Endothelial cell of umbilical vein (primary cell): ENCODE data around the gene ZNF385B. TPM values are rescaled to one million over a fixed set of nuclear protein-coding genes. Genes with fewer than 3 reads are reported as not detected.

Experiments used
- BruUV-seq: library from RNA; stranded (reverse); fragments of 400-500 nt; replicated peaks from 2 replicates; lab custom pipeline; 2021; lab: Mats Ljungman, UMichigan
- CTCF ChIA-PET: fragments of 300-600, 350-600 bp; sonication (Branson Sonifier 250); formaldehyde crosslinking; loops from one replicate; lab custom pipeline; 2021; ENCODE audit warnings: antibody characterized with exemption, inconsistent platforms; lab: Charles Lee
- POLR2A ChIA-PET: fragments of 300-600, 350-600 bp; sonication (Branson Sonifier 250); formaldehyde crosslinking; loops from one replicate; lab custom pipeline; 2021; ENCODE audit warnings: antibody characterized with exemption, inconsistent platforms; lab: Charles Lee
- DNase-seq: peaks from one replicate; pipeline ENCODE4 v3.0.0-alpha.2; 2011; ENCODE audit warnings: low read depth, low spot score
- FAIRE-seq: peaks from 2 replicates; lab custom pipeline; 2011; peaks lifted over from hg19 to GRCh38; lab: Jason Lieb, UNC
- H2AFZ ChIP-seq: 2 replicates; pipeline ENCODE4 v1.6.0; 2012; ENCODE audit warnings: low read depth, low read length, control low read depth, inconsistent platforms
- H3K27ac ChIP-seq: 2 replicates; pipeline ENCODE4 v1.5.1; 2011; ENCODE audit warnings: low read depth, mild to moderate bottlenecking, control low read depth, low read length, moderate library complexity; ENCODE audit not compliant: insufficient read depth
- H3K27me3 ChIP-seq, 2 experiments: 2 replicates each; pipeline versions ENCODE4 v1.6.0 to v1.6.1; 2011; ENCODE audit warnings: low read length in 2 of 2, mixed read lengths in 1 of 2; ENCODE audit not compliant: control insufficient read depth in 2 of 2, insufficient read depth in 2 of 2
- H3K36me3 ChIP-seq, 2 experiments: 2 replicates in 1 of 2; 3 replicates in 1 of 2; pipeline ENCODE4 v1.5.1; 2011; ENCODE audit warnings: low read length in 2 of 2, mild to moderate bottlenecking in 1 of 2, moderate library complexity in 1 of 2; ENCODE audit not compliant: control insufficient read depth in 2 of 2, insufficient read depth in 2 of 2; ENCODE audit errors: extremely low read depth in 1 of 2
- H3K4me1 ChIP-seq: 3 replicates; pipeline ENCODE4 v1.5.1; 2011; ENCODE audit warnings: mild to moderate bottlenecking, low read length; ENCODE audit not compliant: control insufficient read depth, insufficient read depth; ENCODE audit errors: extremely low read depth
- H3K4me2 ChIP-seq: 2 replicates; pipeline ENCODE4 v1.6.1; 2011; ENCODE audit warnings: low read length, control low read depth, mixed read lengths; ENCODE audit not compliant: insufficient read depth
- H3K4me3 ChIP-seq, 3 experiments: fragments of 200-600 bp in 1 of 3; sonication (generic), shearing (Covaris generic) in 1 of 3; replicated peaks in 1 of 3; 2 replicates each; pipeline ENCODE4 v1.5.1; 2011 to 2016; ENCODE audit warnings: control low read depth in 3 of 3, low read length in 3 of 3, mild to moderate bottlenecking in 2 of 3, inconsistent platforms in 1 of 3, low read depth in 1 of 3, moderate library complexity in 1 of 3; ENCODE audit not compliant: insufficient read depth in 1 of 3
- H3K79me2 ChIP-seq: 2 replicates; pipeline ENCODE4 v1.6.0; 2012; ENCODE audit warnings: low read length, inconsistent platforms; ENCODE audit not compliant: control insufficient read depth, insufficient read depth
- H3K9ac ChIP-seq: replicated peaks from 2 replicates; pipeline ENCODE3; 2011; ENCODE audit warnings: low read length, control low read depth; ENCODE audit not compliant: insufficient read depth; ENCODE audit errors: extremely low read depth
- H3K9me1 ChIP-seq: replicated peaks from 3 replicates; pipeline ENCODE4 v1.6.0; 2011; ENCODE audit warnings: mild to moderate bottlenecking, low read length; ENCODE audit not compliant: control insufficient read depth, insufficient read depth; ENCODE audit errors: extremely low read depth
- H3K9me3 ChIP-seq: replicated peaks from 2 replicates; pipeline ENCODE4 v1.5.1; 2012; ENCODE audit warnings: low read length, inconsistent platforms; ENCODE audit not compliant: control insufficient read depth, insufficient read depth
- H4K20me1 ChIP-seq: replicated peaks from 2 replicates; pipeline ENCODE3; 2011; ENCODE audit warnings: mild to moderate bottlenecking, low read length; ENCODE audit not compliant: control insufficient read depth, insufficient read depth; ENCODE audit errors: extremely low read depth
- EZH2 ChIP-seq: IDR thresholded peaks from 2 replicates; pipeline ENCODE4 v1.6.1; 2012; ENCODE audit warnings: borderline replicate concordance, low read depth, mild to moderate bottlenecking, moderate library complexity, low read length, inconsistent platforms; ENCODE audit not compliant: severe bottlenecking
- FOS ChIP-seq: IDR thresholded peaks from 2 replicates; pipeline ENCODE4 v1.6.1; 2011; ENCODE audit warnings: mild to moderate bottlenecking, low read length, moderate library complexity, borderline replicate concordance; ENCODE audit not compliant: insufficient read depth
- GATA2 ChIP-seq: IDR thresholded peaks from 2 replicates; pipeline ENCODE4 v1.7.0; 2011; ENCODE audit warnings: low read depth, mild to moderate bottlenecking, moderate library complexity, mixed read lengths, low read length; ENCODE audit not compliant: insufficient read length, insufficient read depth
- MYC ChIP-seq: IDR thresholded peaks from one replicate; pipeline ENCODE4 v1.6.1; 2011; ENCODE audit warnings: mild to moderate bottlenecking, low read depth, low read length
- POLR2A ChIP-seq: IDR thresholded peaks from 2 replicates; pipeline ENCODE4 v1.6.1; 2012; ENCODE audit warnings: low read depth, mild to moderate bottlenecking, control low read depth, low read length
- POLR2AphosphoS5 ChIP-seq: IDR thresholded peaks from 2 replicates; pipeline ENCODE4 v1.6.1; 2012; ENCODE audit warnings: low read depth, mild to moderate bottlenecking, control low read depth, low read length, moderate library complexity; ENCODE audit not compliant: insufficient read depth
- dilution Hi-C: fragments of 300-500 bp; cut with MboI; formaldehyde crosslinking; loops from one replicate; pipeline ENCODE4 v1.15.0; 2019; ENCODE audit warnings: low sequenced_read_pairs; ENCODE audit not compliant: extremely low pct_ligation_motif_present
- intact Hi-C: fragments of 100-400 bp; cut with micrococcal nuclease; formaldehyde crosslinking; loops from one replicate; pipeline ENCODE4 v1.10.0; 2022
- polyA plus RNA-seq, 4 experiments: library from polyadenylated mRNA; depleted of rRNA in 3 of 4; stranded (reverse) in 3 of 4; unstranded in 1 of 4; fragments of >200 nt; gene quantifications; 2 replicates each; pipeline versions ENCODE4 v1.2.1 to v1.2.3, GENCODE V29; 2011 to 2012; ENCODE audit warnings: missing spikeins in 1 of 4
- total RNA-seq: library from RNA; stranded (reverse); gene quantifications from 2 replicates; pipeline ENCODE4 v1.2.3, GENCODE V29; 2021
- TF ChIP-seq, protein P1 (sequence below), 2 donors: IDR thresholded peaks; 1 replicate in 1 of 2; 2 replicates in 1 of 2; pipeline ENCODE4 v1.5.1; 2011; ENCODE audit warnings: low read length in 2 of 2, mild to moderate bottlenecking in 2 of 2, moderate library complexity in 2 of 2, control low read depth in 1 of 2, inconsistent platforms in 1 of 2, low read depth in 1 of 2; ENCODE audit not compliant: insufficient read depth in 1 of 2; ENCODE audit errors: extremely low read depth in 1 of 2

Gene ZNF385B
- total and polyA plus RNA-seq, 2 donors (not counting 3 experiments of a cell fraction or from before 2014, with no cell fraction given): not detected

DNA sequence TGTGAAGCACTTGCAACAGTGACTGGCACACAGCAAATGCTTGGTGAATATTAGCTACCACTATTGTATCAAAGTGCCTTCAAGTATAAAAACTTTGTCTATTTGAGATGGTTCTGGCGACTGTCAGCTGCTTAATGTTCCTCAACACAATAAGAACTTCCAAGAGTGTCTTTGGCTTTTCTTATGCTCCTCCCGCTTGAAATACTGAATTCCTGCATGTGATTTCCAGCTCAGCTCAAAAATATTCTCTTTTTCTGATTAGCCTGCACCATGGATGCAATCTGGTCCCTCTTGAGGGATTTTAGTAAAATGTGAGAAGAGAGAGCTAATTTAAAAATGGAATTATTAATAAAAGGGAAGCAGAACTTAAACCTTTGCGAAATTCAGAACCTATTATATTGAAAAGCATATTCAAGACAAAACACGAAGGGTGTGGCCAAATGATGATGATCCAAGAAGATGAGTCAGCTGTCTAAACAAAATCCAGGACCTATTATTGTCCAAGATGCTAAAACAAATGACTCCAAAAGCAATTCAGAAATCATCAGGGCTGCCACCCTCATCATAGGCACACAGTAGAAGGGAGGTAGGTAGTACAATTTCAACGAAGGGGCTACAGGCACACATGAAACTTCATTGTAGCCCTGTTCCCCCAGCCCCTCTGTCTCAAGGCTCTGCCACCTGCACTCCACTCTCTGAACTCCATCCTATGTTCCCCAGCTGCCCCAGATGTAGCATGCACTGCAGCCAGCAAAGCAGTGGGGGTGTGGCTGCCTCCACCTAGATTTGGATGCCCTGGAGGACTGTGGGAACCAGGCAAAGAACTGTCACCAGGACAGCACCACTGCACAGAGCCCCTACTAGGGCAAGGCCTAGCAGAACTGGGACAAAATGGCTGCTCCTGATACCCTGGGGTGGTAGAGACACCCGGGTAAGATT, 190.1 kb downstream of the ZNF385B start:
- intact Hi-C loops: no loop called here
- H3K9me1 ChIP-seq: no peaks in the 10 kb centered on the region
- no peaks in the 10 kb centered on the region for H3K4me1 ChIP-seq
- H3K4me3 ChIP-seq: no peak overlapping the region
- DNase-seq (no peak), FAIRE-seq (no peak)
- no peaks in the 10 kb centered on the region for H3K36me3 ChIP-seq
- ChIA-PET POLR2A (no interaction called here), CTCF (no interaction called here)
- H3K4me2 ChIP-seq: no peak overlapping the region
- no peak overlapping the region for H3K27ac ChIP-seq
- H3K27me3 ChIP-seq: no peaks in the 10 kb centered on the region
- no peaks in the 10 kb centered on the region for H3K79me2 ChIP-seq
- no peaks in the 10 kb centered on the region for H3K9me3 ChIP-seq
- H3K9ac ChIP-seq: no peak overlapping the region
- H4K20me1 ChIP-seq: no peaks in the 10 kb centered on the region
- dilution Hi-C loops: no loop called here
- BruUV-seq: no TSS peak
- TF ChIP-seq FOS (no peak), GATA2 (no peak), MYC (no peak)
- no peak overlapping the region for H2AFZ ChIP-seq

DNA sequence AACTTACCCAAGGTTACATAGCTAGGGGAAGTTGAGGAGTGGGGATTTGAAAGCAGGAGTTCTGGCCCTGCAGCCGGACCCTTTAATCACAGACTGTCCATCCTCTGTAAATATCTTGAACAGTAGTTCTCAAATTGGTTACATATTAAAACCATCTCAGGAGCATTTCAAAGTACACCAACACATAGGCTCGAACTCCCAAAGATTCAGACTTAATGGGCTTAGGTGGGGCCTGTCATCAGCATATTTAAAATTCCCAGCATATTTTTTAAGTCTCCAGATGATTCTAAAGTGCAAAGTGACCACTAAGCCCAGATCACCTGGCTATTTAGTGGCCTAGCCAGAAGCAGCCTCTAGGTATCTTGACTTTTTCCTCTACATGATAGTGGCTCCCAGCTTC, 192.2 kb downstream of the ZNF385B start:
- no peaks in the 10 kb centered on the region for H3K36me3 ChIP-seq
- dilution Hi-C loops: no loop called here
- no peaks in the 10 kb centered on the region for H3K9me1 ChIP-seq
- no peaks in the 10 kb centered on the region for H3K9me3 ChIP-seq
- ChIA-PET CTCF (no interaction called here), POLR2A (no interaction called here)
- no peaks in the 10 kb centered on the region for H3K4me1 ChIP-seq
- no peak overlapping the region for H2AFZ ChIP-seq
- H3K9ac ChIP-seq: no peak overlapping the region
- no peaks in the 10 kb centered on the region for H3K27me3 ChIP-seq
- no peak overlapping the region for H3K4me3 ChIP-seq
- H3K4me2 ChIP-seq: no peak overlapping the region
- TF ChIP-seq, protein P1, sequence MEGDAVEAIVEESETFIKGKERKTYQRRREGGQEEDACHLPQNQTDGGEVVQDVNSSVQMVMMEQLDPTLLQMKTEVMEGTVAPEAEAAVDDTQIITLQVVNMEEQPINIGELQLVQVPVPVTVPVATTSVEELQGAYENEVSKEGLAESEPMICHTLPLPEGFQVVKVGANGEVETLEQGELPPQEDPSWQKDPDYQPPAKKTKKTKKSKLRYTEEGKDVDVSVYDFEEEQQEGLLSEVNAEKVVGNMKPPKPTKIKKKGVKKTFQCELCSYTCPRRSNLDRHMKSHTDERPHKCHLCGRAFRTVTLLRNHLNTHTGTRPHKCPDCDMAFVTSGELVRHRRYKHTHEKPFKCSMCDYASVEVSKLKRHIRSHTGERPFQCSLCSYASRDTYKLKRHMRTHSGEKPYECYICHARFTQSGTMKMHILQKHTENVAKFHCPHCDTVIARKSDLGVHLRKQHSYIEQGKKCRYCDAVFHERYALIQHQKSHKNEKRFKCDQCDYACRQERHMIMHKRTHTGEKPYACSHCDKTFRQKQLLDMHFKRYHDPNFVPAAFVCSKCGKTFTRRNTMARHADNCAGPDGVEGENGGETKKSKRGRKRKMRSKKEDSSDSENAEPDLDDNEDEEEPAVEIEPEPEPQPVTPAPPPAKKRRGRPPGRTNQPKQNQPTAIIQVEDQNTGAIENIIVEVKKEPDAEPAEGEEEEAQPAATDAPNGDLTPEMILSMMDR (IDR thresholded peaks at IDR 0.05; ENCODE audit: extremely low read depth in 1 of 2, insufficient read depth in 1 of 2, low read depth in 1 of 2, low read length in 2 of 2): no peak
- no peak for TF ChIP-seq POLR2AphosphoS5
- no peak for TF ChIP-seq EZH2
- no peak for TF ChIP-seq FOS
- no peak for TF ChIP-seq POLR2A
- DNase-seq (no peak), FAIRE-seq (no peak)
- no TSS peak for BruUV-seq
- no peaks in the 10 kb centered on the region for H3K79me2 ChIP-seq
- H4K20me1 ChIP-seq: no peaks in the 10 kb centered on the region
- no peak overlapping the region for H3K27ac ChIP-seq
- intact Hi-C loops: no loop called here
